Natural killer cell treated with Interleukin-12 subunit alpha and Interleukin-12 subunit beta and Interleukin-15 and Interleukin-18, amount 100 ng/mL, for 72 hours (primary cell): ENCODE results near the gene EPB41L4B. TPM values are rescaled to one million over a fixed set of nuclear protein-coding genes. Genes with fewer than 3 reads are reported as not detected.
"Not testable (repeated sequence)": the region's sequence is repeated elsewhere in the genome, so short reads cannot be mapped to it uniquely, and the experiment has no call there.

Experiments
- ATAC-seq, 2 donors: fragments of 150-1000 bp; cut with Tn5 transposase in 1 of 2; sonication (Bioruptor Pico), chemical (Tn5 transposase) in 1 of 2; 2 replicates each; pipeline ENCODE4 v1.10.0; 2021
- DNase-seq: peaks from one replicate; pipeline ENCODE4 v3.0.0; 2022; ENCODE audit warnings: low spot score
- H3K27ac Mint-ChIP-seq, 2 donors: 1 replicate in 1 of 2; 2 replicates in 1 of 2; pipeline ENCODE4 v1.8.0; 2022; ENCODE audit warnings: mixed read lengths in 2 of 2, mild to moderate bottlenecking in 1 of 2, moderate library complexity in 1 of 2
- H3K27me3 Mint-ChIP-seq, 2 donors: 1 replicate in 1 of 2; 2 replicates in 1 of 2; pipeline ENCODE4 v1.8.0; 2022; ENCODE audit warnings: mixed read lengths in 2 of 2
- H3K36me3 Mint-ChIP-seq: one replicate; pipeline ENCODE4 v1.8.0; 2022; ENCODE audit warnings: mixed read lengths
- H3K4me1 Mint-ChIP-seq, 2 donors: 1 replicate in 1 of 2; 2 replicates in 1 of 2; pipeline ENCODE4 v1.8.0; 2022; ENCODE audit warnings: low read depth in 2 of 2, mixed read lengths in 2 of 2, mild to moderate bottlenecking in 1 of 2
- H3K4me3 Mint-ChIP-seq: one replicate; pipeline ENCODE4 v1.8.0; 2022; ENCODE audit warnings: mixed read lengths
- H3K9me3 Mint-ChIP-seq: 2 replicates; pipeline ENCODE4 v1.8.0; 2022; ENCODE audit warnings: mixed read lengths
- total RNA-seq, 2 donors: library from RNA; stranded (reverse); gene quantifications; one replicate each; pipeline ENCODE4 v1.2.3, GENCODE V29; 2022

The EPB41L4B gene
- total RNA-seq, 2 donors from 2014 or later: 0.14 TPM; not detected in 1

GRCh38 chr9:109230277-109230676 lies 90.6 kb downstream of the EPB41L4B start:
- Mint-ChIP-seq H3K27ac (no peak overlapping the region), H3K4me3 (no peak overlapping the region), H3K36me3 (no peaks in the 10 kb centered on the region), H3K27me3 (peaks cover 12 to 45% of the 10 kb centered on the region in 2 donors), H3K9me3 (no peaks in the 10 kb centered on the region), H3K4me1 (no peaks in the 10 kb centered on the region)
- DNase-seq: no peak
- no peak for ATAC-seq

- no peak for DNase-seq
- H3K4me3 Mint-ChIP-seq: no peak overlapping the region
Measured at GRCh38 chr9:109229682-109230081, 91.2 kb downstream of the EPB41L4B start.

GRCh38 chr9:109228093-109228642 lies 92.7 kb downstream of the EPB41L4B start:
- Mint-ChIP-seq H3K4me3 (no peak overlapping the region), H3K27me3 (peaks cover 10 to 37% of the 10 kb centered on the region in 2 donors), H3K9me3 (no peaks in the 10 kb centered on the region), H3K36me3 (no peaks in the 10 kb centered on the region), H3K27ac (no peak overlapping the region), H3K4me1 (no peaks in the 10 kb centered on the region)
- no peak for ATAC-seq
- no peak for DNase-seq

More at GRCh38 chr9:109229682-109230081, 91.2 kb downstream of the EPB41L4B start:
- no peaks in the 10 kb centered on the region for H3K4me1 Mint-ChIP-seq
- ATAC-seq: no peak
- peaks cover 12 to 45% of the 10 kb centered on the region in 2 donors for H3K27me3 Mint-ChIP-seq
- no peak overlapping the region for H3K27ac Mint-ChIP-seq
- no peaks in the 10 kb centered on the region for H3K9me3 Mint-ChIP-seq
- H3K36me3 Mint-ChIP-seq: no peaks in the 10 kb centered on the region

GRCh38 chr9:109225629-109226028 lies 95.2 kb downstream of the EPB41L4B start:
- Mint-ChIP-seq H3K4me1 (no peaks in the 10 kb centered on the region), H3K27me3 (peaks cover 10 to 28% of the 10 kb centered on the region in 2 donors), H3K9me3 (no peaks in the 10 kb centered on the region), H3K4me3 (no peak overlapping the region), H3K27ac (no peak overlapping the region), H3K36me3 (no peaks in the 10 kb centered on the region)
- ATAC-seq (no peak), DNase-seq (no peak)

GRCh38 chr9:109224751-109225150 lies 96.1 kb downstream of the EPB41L4B start:
- Mint-ChIP-seq H3K27me3 (peaks cover 16 to 33% of the 10 kb centered on the region in 2 donors), H3K36me3 (no peaks in the 10 kb centered on the region), H3K9me3 (no peaks in the 10 kb centered on the region), H3K4me3 (no peak overlapping the region), H3K4me1 (no peaks in the 10 kb centered on the region), H3K27ac (no peak overlapping the region)
- DNase-seq: no peak
- peak; percentile 22 to 44 for ATAC-seq

GRCh38 chr9:109218242-109218641 lies 102.6 kb downstream of the EPB41L4B start:
- H3K36me3 Mint-ChIP-seq, H3K9me3 Mint-ChIP-seq, DNase-seq, H3K4me3 Mint-ChIP-seq, H3K4me1 Mint-ChIP-seq, ATAC-seq, H3K27ac Mint-ChIP-seq: not testable (repeated sequence)
- peaks cover 21 to 31% of the 10 kb centered on the region in 2 donors for H3K27me3 Mint-ChIP-seq

- Mint-ChIP-seq H3K9me3 (no peaks in the 10 kb centered on the region), H3K27me3 (peaks cover 22 to 36% of the 10 kb centered on the region in 2 donors), H3K4me3 (no peak overlapping the region), H3K27ac (no peak overlapping the region), H3K36me3 (no peaks in the 10 kb centered on the region), H3K4me1 (no peaks in the 10 kb centered on the region)
- DNase-seq (no peak), ATAC-seq (peak in 1 of 2 donors; percentile 13)
Measured at GRCh38 chr9:109214414-109214813, 106.4 kb downstream of the EPB41L4B start.

- Mint-ChIP-seq H3K4me1 (no peaks in the 10 kb centered on the region), H3K36me3 (no peaks in the 10 kb centered on the region), H3K9me3 (no peaks in the 10 kb centered on the region), H3K27me3 (peaks cover 20 to 29% of the 10 kb centered on the region in 2 donors), H3K27ac (no peak overlapping the region), H3K4me3 (no peak overlapping the region)
- DNase-seq (no peak), ATAC-seq (no peak)
Measured at GRCh38 chr9:109213285-109214121, 107.4 kb downstream of the EPB41L4B start.

GRCh38 chr9:109212768-109213167 lies 108.1 kb downstream of the EPB41L4B start:
- peaks cover 15 to 27% of the 10 kb centered on the region in 2 donors for H3K27me3 Mint-ChIP-seq
- ATAC-seq (no peak), DNase-seq (no peak)
- no peak overlapping the region for H3K4me3 Mint-ChIP-seq
- H3K27ac Mint-ChIP-seq: no peak overlapping the region
- H3K36me3 Mint-ChIP-seq: no peaks in the 10 kb centered on the region
- H3K4me1 Mint-ChIP-seq: no peaks in the 10 kb centered on the region
- H3K9me3 Mint-ChIP-seq: no peaks in the 10 kb centered on the region

GRCh38 chr9:109206670-109207069 lies 114.2 kb downstream of the EPB41L4B start:
- Mint-ChIP-seq H3K4me1 (no peaks in the 10 kb centered on the region), H3K9me3 (no peaks in the 10 kb centered on the region), H3K27me3 (peaks cover 7 to 8% of the 10 kb centered on the region in 2 donors)

GRCh38 chr9:109205526-109205925 lies 115.3 kb downstream of the EPB41L4B start:
- Mint-ChIP-seq H3K27me3 (peaks cover 7 to 10% of the 10 kb centered on the region in 2 donors), H3K9me3 (no peaks in the 10 kb centered on the region), H3K27ac (no peak overlapping the region), H3K4me3 (no peak overlapping the region), H3K36me3 (no peaks in the 10 kb centered on the region), H3K4me1 (no peaks in the 10 kb centered on the region)
- no peak for DNase-seq
- ATAC-seq: no peak

More at GRCh38 chr9:109206670-109207069, 114.2 kb downstream of the EPB41L4B start:
- no peaks in the 10 kb centered on the region for H3K36me3 Mint-ChIP-seq
- no peak for DNase-seq
- peak in 1 of 2 donors; percentile 17 for ATAC-seq
- H3K27ac Mint-ChIP-seq: no peak overlapping the region
- no peak overlapping the region for H3K4me3 Mint-ChIP-seq

- H3K36me3 Mint-ChIP-seq: no peaks in the 10 kb centered on the region
- no peak overlapping the region for H3K4me3 Mint-ChIP-seq
- no peaks in the 10 kb centered on the region for H3K4me1 Mint-ChIP-seq
- peaks cover 10 to 21% of the 10 kb centered on the region in 2 donors for H3K27me3 Mint-ChIP-seq
- no peaks in the 10 kb centered on the region for H3K9me3 Mint-ChIP-seq
- DNase-seq (no peak), ATAC-seq (no peak)
- no peak overlapping the region for H3K27ac Mint-ChIP-seq
Measured at GRCh38 chr9:109203761-109204360, 117.0 kb downstream of the EPB41L4B start.

GRCh38 chr9:109199676-109200075 lies 121.2 kb downstream of the EPB41L4B start:
- DNase-seq (no peak), ATAC-seq (no peak)
- no peak overlapping the region for H3K4me3 Mint-ChIP-seq
- H3K27me3 Mint-ChIP-seq: peaks cover 8 to 22% of the 10 kb centered on the region in 2 donors
- H3K9me3 Mint-ChIP-seq: no peaks in the 10 kb centered on the region
- no peaks in the 10 kb centered on the region for H3K36me3 Mint-ChIP-seq
- H3K4me1 Mint-ChIP-seq: no peaks in the 10 kb centered on the region
- no peak overlapping the region for H3K27ac Mint-ChIP-seq
